OCI-LY1 (cell line): ENCODE measurements around the gene GCLC.

Experiments used
- CTCF ChIP-seq: fragments of 200-600 bp; sonication (generic), shearing (Covaris generic); IDR thresholded peaks from 2 replicates; pipeline ENCODE4 v1.5.1; 2017; ENCODE audit warnings: mild to moderate bottlenecking, antibody characterized with exemption, low read length, moderate library complexity, mixed read lengths
- EZH2 ChIP-seq: fragments of 200-600 bp; sonication (generic), shearing (Covaris generic); IDR thresholded peaks from 2 replicates; pipeline ENCODE4 v1.8.0; 2017; ENCODE audit warnings: borderline replicate concordance, mixed run types, mild to moderate bottlenecking, antibody characterized with exemption, low read length, moderate library complexity, mixed read lengths

- TF ChIP-seq CTCF (no peak), EZH2 (no peak)
These were observed 43.5 kb downstream of the GCLC start for GRCh38 chr6:53501432-53501831.
